GM23338 (cell line): ENCODE data around the gene PRTN3.

Experiments
- CREB1 ChIP-seq: fragments of 250-450 bp; sonication (Bioruptor Pico); IDR thresholded peaks from 2 replicates; pipeline ENCODE4 v1.5.0; 2020; ENCODE audit warnings: low read depth, mild to moderate bottlenecking, moderate library complexity
- CTCF ChIP-seq, 2 experiments: fragments of 200-600 bp in 1 of 2; sonication (generic) in 1 of 2; conservative IDR thresholded peaks; 2 replicates each; pipeline versions ENCODE4 v1.5.1 to v1.6.1; 2016 to 2017; ENCODE audit warnings: antibody characterized with exemption in 2 of 2, low read depth in 2 of 2, mild to moderate bottlenecking in 2 of 2, moderate library complexity in 1 of 2
- EZH2 ChIP-seq: fragments of 200-600 bp; sonication (generic); IDR thresholded peaks from one replicate; pipeline ENCODE4 v1.8.0; 2017; ENCODE audit warnings: antibody characterized with exemption, mild to moderate bottlenecking, low read depth; ENCODE audit not compliant: unreplicated experiment
- EZH2phosphoT487 ChIP-seq: fragments of 200-600 bp; sonication (generic); IDR thresholded peaks from one replicate; pipeline ENCODE4 v1.8.1; 2018; ENCODE audit warnings: antibody characterized with exemption; ENCODE audit not compliant: unreplicated experiment
- JUNB ChIP-seq: IDR thresholded peaks from one replicate; pipeline ENCODE4 v1.6.1; 2016; ENCODE audit warnings: antibody characterized with exemption; ENCODE audit not compliant: unreplicated experiment
- POLR2AphosphoS5 ChIP-seq: IDR thresholded peaks from 2 replicates; pipeline ENCODE4 v1.6.1; 2016; ENCODE audit warnings: antibody characterized with exemption, low read depth
- STAT1 ChIP-seq: IDR thresholded peaks from one replicate; pipeline ENCODE4 v1.6.1; 2016; ENCODE audit warnings: antibody characterized with exemption; ENCODE audit not compliant: unreplicated experiment
- ZNF114 ChIP-seq: fragments of 250-450 bp; sonication (Bioruptor Pico); IDR thresholded peaks from 2 replicates; pipeline ENCODE4 v1.5.0; 2020; ENCODE audit warnings: mild to moderate bottlenecking, moderate library complexity
- ZNF331 ChIP-seq: fragments of 250-450 bp; sonication (Bioruptor Pico); IDR thresholded peaks from 2 replicates; pipeline ENCODE4 v1.5.0; 2020; ENCODE audit warnings: low read depth, mild to moderate bottlenecking, moderate library complexity
- TF ChIP-seq, protein P1 (sequence below): IDR thresholded peaks from one replicate; pipeline ENCODE4 v1.6.1; 2018; ENCODE audit warnings: antibody characterized with exemption; ENCODE audit not compliant: unreplicated experiment

- no peak for TF ChIP-seq CTCF (conservative IDR thresholded peaks at IDR 0.05; ENCODE audit: low read depth in 2 of 2)
- TF ChIP-seq EZH2: no peak
- no peak for TF ChIP-seq EZH2phosphoT487
- TF ChIP-seq CREB1 (CRISPR knock-in tag): no peak
- TF ChIP-seq, protein P1, sequence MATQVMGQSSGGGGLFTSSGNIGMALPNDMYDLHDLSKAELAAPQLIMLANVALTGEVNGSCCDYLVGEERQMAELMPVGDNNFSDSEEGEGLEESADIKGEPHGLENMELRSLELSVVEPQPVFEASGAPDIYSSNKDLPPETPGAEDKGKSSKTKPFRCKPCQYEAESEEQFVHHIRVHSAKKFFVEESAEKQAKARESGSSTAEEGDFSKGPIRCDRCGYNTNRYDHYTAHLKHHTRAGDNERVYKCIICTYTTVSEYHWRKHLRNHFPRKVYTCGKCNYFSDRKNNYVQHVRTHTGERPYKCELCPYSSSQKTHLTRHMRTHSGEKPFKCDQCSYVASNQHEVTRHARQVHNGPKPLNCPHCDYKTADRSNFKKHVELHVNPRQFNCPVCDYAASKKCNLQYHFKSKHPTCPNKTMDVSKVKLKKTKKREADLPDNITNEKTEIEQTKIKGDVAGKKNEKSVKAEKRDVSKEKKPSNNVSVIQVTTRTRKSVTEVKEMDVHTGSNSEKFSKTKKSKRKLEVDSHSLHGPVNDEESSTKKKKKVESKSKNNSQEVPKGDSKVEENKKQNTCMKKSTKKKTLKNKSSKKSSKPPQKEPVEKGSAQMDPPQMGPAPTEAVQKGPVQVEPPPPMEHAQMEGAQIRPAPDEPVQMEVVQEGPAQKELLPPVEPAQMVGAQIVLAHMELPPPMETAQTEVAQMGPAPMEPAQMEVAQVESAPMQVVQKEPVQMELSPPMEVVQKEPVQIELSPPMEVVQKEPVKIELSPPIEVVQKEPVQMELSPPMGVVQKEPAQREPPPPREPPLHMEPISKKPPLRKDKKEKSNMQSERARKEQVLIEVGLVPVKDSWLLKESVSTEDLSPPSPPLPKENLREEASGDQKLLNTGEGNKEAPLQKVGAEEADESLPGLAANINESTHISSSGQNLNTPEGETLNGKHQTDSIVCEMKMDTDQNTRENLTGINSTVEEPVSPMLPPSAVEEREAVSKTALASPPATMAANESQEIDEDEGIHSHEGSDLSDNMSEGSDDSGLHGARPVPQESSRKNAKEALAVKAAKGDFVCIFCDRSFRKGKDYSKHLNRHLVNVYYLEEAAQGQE: no peak
- no peak for TF ChIP-seq POLR2AphosphoS5
- TF ChIP-seq ZNF331: no peak
- no peak for TF ChIP-seq JUNB
- no peak for TF ChIP-seq ZNF114 (CRISPR knock-in tag)
- TF ChIP-seq STAT1: no peak
These were observed 17.5 kb downstream of the PRTN3 start for GRCh38 chr19:858284-858683.
